Neuronal stem cell (in vitro differentiated cells): ENCODE data around the gene POU2F3.
A peak's percentile ranks its signal among the peaks of the same experiment; 100 is the strongest.

ENCODE experiments used
- DNase-seq: peaks from one replicate; pipeline ENCODE4 v3.0.0-alpha.2; 2013; ENCODE audit warnings: low spot score
- H2AFZ ChIP-seq: one replicate; pipeline ENCODE4 v1.6.1; 2013; ENCODE audit warnings: mild to moderate bottlenecking, low read length, inconsistent platforms
- H2AK5ac ChIP-seq: 2 replicates; pipeline ENCODE4 v1.6.1; 2013; ENCODE audit warnings: low read depth, mild to moderate bottlenecking, inconsistent platforms, low read length, moderate library complexity, mixed read lengths
- H2BK120ac ChIP-seq: 2 replicates; pipeline ENCODE4 v1.6.1; 2013; ENCODE audit warnings: low read depth, mild to moderate bottlenecking, inconsistent platforms, low read length, moderate library complexity, mixed read lengths
- H2BK12ac ChIP-seq: one replicate; pipeline ENCODE4 v1.6.1; 2013; ENCODE audit warnings: low read length, inconsistent platforms
- H2BK15ac ChIP-seq: 2 replicates; pipeline ENCODE4 v1.6.1; 2013; ENCODE audit warnings: mild to moderate bottlenecking, low read length, inconsistent platforms, mixed read lengths
- H2BK5ac ChIP-seq: one replicate; pipeline ENCODE4 v1.6.1; 2013; ENCODE audit warnings: inconsistent platforms, mild to moderate bottlenecking, low read length, moderate library complexity
- H3K14ac ChIP-seq: one replicate; pipeline ENCODE4 v1.6.1; 2013; ENCODE audit warnings: low read length, inconsistent platforms
- H3K18ac ChIP-seq: 2 replicates; pipeline ENCODE4 v1.6.1; 2013; ENCODE audit warnings: low read length, inconsistent platforms
- H3K23ac ChIP-seq: 2 replicates; pipeline ENCODE4 v1.6.1; 2013; ENCODE audit warnings: low read depth, mild to moderate bottlenecking, mixed read lengths, low read length, inconsistent platforms; ENCODE audit not compliant: poor library complexity
- H3K27ac ChIP-seq: replicated peaks from 3 replicates; pipeline ENCODE4 v1.5.1; 2013; ENCODE audit warnings: low read length, inconsistent platforms
- H3K27me3 ChIP-seq, 3 experiments: 2 replicates each; pipeline ENCODE4 v1.6.1; 2013; ENCODE audit warnings: low read length in 3 of 3, mild to moderate bottlenecking in 2 of 3, inconsistent platforms in 1 of 3, low read depth in 1 of 3, mixed read lengths in 1 of 3, moderate library complexity in 1 of 3; ENCODE audit not compliant: control insufficient read depth in 3 of 3, insufficient read depth in 3 of 3
- H3K36me3 ChIP-seq, 2 donors: replicated peaks in 1 of 2; 2 replicates each; pipeline ENCODE4 v1.6.1; 2013; ENCODE audit warnings: low read length in 2 of 2; ENCODE audit not compliant: control insufficient read depth in 2 of 2, insufficient read depth in 2 of 2
- H3K4ac ChIP-seq: 2 replicates; pipeline ENCODE4 v1.6.1; 2013; ENCODE audit warnings: inconsistent platforms, mild to moderate bottlenecking, low read length, moderate library complexity
- H3K4me1 ChIP-seq, 2 donors: 1 replicate in 1 of 2; 2 replicates in 1 of 2; pipeline ENCODE4 v1.6.1; 2013; ENCODE audit warnings: low read length in 2 of 2, low read depth in 1 of 2; ENCODE audit not compliant: control insufficient read depth in 2 of 2, insufficient read depth in 1 of 2
- H3K4me2 ChIP-seq: one replicate; pipeline ENCODE4 v1.6.1; 2013; ENCODE audit warnings: mild to moderate bottlenecking, low read length, inconsistent platforms; ENCODE audit not compliant: insufficient read depth, poor library complexity, severe bottlenecking
- H3K4me3 ChIP-seq, 2 donors: 2 replicates each; pipeline ENCODE4 v1.5.1; 2013; ENCODE audit warnings: low read length in 2 of 2, mild to moderate bottlenecking in 2 of 2, inconsistent platforms in 1 of 2, moderate library complexity in 1 of 2
- H3K79me1 ChIP-seq: one replicate; pipeline ENCODE4 v1.6.1; 2013; ENCODE audit warnings: low read depth, mild to moderate bottlenecking, inconsistent platforms, low read length, moderate library complexity
- H3K9ac ChIP-seq: one replicate; pipeline ENCODE4 v1.6.1; 2013; ENCODE audit warnings: mild to moderate bottlenecking, low read depth, low read length, inconsistent platforms; ENCODE audit not compliant: poor library complexity
- H3K9me3 ChIP-seq, 2 donors: replicated peaks in 1 of 2; 2 replicates each; pipeline versions ENCODE3 to v1.6.1; 2013; ENCODE audit warnings: low read length in 2 of 2, mild to moderate bottlenecking in 2 of 2, inconsistent platforms in 1 of 2, low read depth in 1 of 2, mixed read lengths in 1 of 2, moderate library complexity in 1 of 2; ENCODE audit not compliant: control insufficient read depth in 2 of 2, insufficient read depth in 1 of 2
- H4K8ac ChIP-seq: one replicate; pipeline ENCODE4 v1.6.1; 2013; ENCODE audit warnings: low read depth, mild to moderate bottlenecking, inconsistent platforms, low read length, moderate library complexity
- H4K91ac ChIP-seq: one replicate; pipeline ENCODE4 v1.6.1; 2013; ENCODE audit warnings: low read length, low read depth, mild to moderate bottlenecking, inconsistent platforms; ENCODE audit not compliant: poor library complexity
- WGBS, 2 donors: extraction: QIAGEN DNeasy Blood & Tissue Kit; methylation state at CpG; one replicate each; pipeline ENCODE4 v1.1.7; 2013; ENCODE audit warnings: missing lambda C conversion rate in 2 of 2, mixed read lengths in 1 of 2; ENCODE audit not compliant: insufficient read length in 2 of 2, insufficient replicate concordance in 1 of 2; ENCODE audit errors: extremely low coverage in 2 of 2; 5-methylcytosine and 5-hydroxymethylcytosine counted together

POU2F3 gene

DNA sequence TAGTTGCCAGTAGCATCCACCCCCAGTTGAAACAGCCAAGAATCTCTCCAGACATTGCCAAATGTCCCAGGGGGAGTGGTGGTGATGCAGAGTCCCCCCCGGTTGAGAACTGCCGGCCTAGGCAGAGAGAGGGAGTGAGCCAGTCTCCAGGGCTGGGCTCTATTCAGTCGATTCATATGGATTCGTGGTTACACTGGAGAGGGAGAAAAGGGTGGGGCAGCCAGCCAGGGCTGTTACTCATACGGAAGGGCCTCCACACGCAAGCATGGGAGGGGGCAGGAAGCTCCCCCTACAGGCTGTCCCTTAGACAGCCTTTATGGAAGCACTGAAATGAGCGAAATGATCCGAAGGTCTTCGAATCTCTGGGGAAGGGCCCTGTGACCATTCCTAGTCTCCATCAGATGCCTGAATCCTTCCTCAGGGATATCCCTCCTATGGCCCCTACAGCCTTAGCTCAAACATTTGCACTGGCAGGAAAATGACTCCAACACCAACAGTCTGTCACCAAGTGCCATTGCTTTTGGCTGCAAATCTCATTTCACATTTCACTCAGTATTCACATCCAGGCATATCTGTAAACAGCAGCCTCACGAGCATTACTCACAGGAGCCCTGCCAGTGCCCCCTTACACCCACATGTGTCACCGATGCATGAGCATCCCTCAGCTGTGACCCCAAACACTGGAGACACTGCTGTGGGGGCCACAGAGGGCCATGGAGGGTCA lies 66.7 kb downstream of the POU2F3 start:
- no peaks in the 10 kb centered on the region for H3K9me3 ChIP-seq
- H3K14ac ChIP-seq: no peak overlapping the region
- H3K79me1 ChIP-seq: no peaks in the 10 kb centered on the region
- H3K27me3 ChIP-seq: peaks cover 0 to 35% (median 0%) of the 10 kb centered on the region in 3 experiments
- no peak overlapping the region for H3K9ac ChIP-seq
- no peak overlapping the region for H3K23ac ChIP-seq
- H3K27ac ChIP-seq: no peak overlapping the region
- H3K4ac ChIP-seq: no peak overlapping the region
- no peak overlapping the region for H3K4me2 ChIP-seq
- peaks cover 6 to 7% of the 10 kb centered on the region in 2 donors for H3K4me1 ChIP-seq
- H2AFZ ChIP-seq: no peak overlapping the region
- H3K4me3 ChIP-seq: no peak overlapping the region
- no peaks in the 10 kb centered on the region for H3K36me3 ChIP-seq
- H3K18ac ChIP-seq: peak overlapping the region; percentile 79
- WGBS, 2 donors: no CpG with 5 or more reads among the region's 11 CpGs
- no peak for DNase-seq
- no peak overlapping the region for H2BK120ac ChIP-seq
- H2AK5ac ChIP-seq: peak overlapping the region; percentile 51
- no peak overlapping the region for H4K8ac ChIP-seq
- H2BK15ac ChIP-seq: no peak overlapping the region
- no peak overlapping the region for H2BK5ac ChIP-seq
- H2BK12ac ChIP-seq: no peak overlapping the region
- H4K91ac ChIP-seq: no peak overlapping the region

DNA sequence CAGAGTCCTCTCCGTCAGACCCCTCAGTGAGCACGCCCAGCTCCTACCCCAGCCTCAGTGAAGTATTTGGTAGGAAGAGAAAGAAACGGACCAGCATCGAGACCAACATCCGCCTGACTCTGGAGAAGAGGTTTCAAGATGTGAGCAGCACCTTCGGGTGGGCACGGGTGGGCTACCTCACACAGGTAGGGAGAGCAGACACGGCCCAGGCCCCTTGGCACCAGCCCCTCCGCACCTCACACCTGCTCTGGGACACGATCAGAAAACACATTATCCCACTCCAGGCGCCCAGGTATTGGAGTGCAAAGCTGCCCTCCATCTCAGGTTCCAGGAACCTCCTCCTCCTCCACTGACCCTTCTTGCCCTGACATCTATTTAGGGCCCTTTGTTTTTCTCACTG lies 67.5 kb downstream of the POU2F3 start:
- Histone ChIP-seq H4K8ac (no peak overlapping the region), H3K27ac (no peak overlapping the region), H4K91ac (no peak overlapping the region), H3K14ac (no peak overlapping the region), H2BK15ac (no peak overlapping the region), H3K4me3 (no peak overlapping the region), H2BK120ac (no peak overlapping the region), H3K79me1 (no peaks in the 10 kb centered on the region), H3K36me3 (no peaks in the 10 kb centered on the region), H3K18ac (peak overlapping the region; percentile 79), H2BK12ac (no peak overlapping the region), H2BK5ac (no peak overlapping the region), H3K23ac (no peak overlapping the region), H3K4ac (no peak overlapping the region), H3K27me3 (peaks cover 0 to 32% (median 0%) of the 10 kb centered on the region in 3 experiments), H3K4me2 (no peak overlapping the region), H3K9me3 (no peaks in the 10 kb centered on the region), H3K9ac (no peak overlapping the region), H2AFZ (no peak overlapping the region), H2AK5ac (peak overlapping the region; percentile 51), H3K4me1 (peaks cover 6 to 7% of the 10 kb centered on the region in 2 donors)
- no peak for DNase-seq
- no CpG with 5 or more reads among the region's 11 CpGs for WGBS, 2 donors

DNA sequence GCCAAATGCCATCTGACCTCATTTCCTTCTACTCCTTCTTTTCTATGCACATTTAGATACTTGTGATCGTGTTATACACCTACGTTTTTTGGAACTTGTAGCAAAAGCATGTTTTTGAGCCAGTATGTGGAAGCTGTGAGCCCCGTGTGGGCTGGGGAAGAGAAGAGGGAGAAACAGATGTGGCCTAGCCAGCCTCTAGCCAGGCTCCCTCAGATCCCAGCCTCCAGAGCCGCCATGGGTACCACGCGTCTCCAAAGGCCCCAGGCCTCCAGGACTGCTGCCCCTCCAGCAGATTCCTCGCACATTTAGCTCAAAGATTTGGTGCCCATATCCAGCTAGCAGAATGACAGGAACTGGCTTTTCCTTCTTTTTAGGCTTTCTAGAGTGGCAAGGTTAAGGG lies 68.1 kb downstream of the POU2F3 start:
- Histone ChIP-seq H2BK15ac (no peak overlapping the region), H2AK5ac (no peak overlapping the region), H3K14ac (no peak overlapping the region), H3K4me3 (no peak overlapping the region), H3K9me3 (no peaks in the 10 kb centered on the region), H2AFZ (no peak overlapping the region), H3K4ac (no peak overlapping the region), H3K4me2 (no peak overlapping the region), H3K9ac (no peak overlapping the region), H2BK120ac (peak overlapping the region; percentile 40), H3K27ac (no peak overlapping the region), H3K18ac (no peak overlapping the region), H4K8ac (no peak overlapping the region), H3K36me3 (no peaks in the 10 kb centered on the region), H3K4me1 (peaks cover 6 to 7% of the 10 kb centered on the region in 2 donors), H3K79me1 (no peaks in the 10 kb centered on the region), H4K91ac (no peak overlapping the region), H3K23ac (no peak overlapping the region), H2BK5ac (no peak overlapping the region), H3K27me3 (peaks cover 0 to 29% (median 0%) of the 10 kb centered on the region in 3 experiments), H2BK12ac (no peak overlapping the region)
- no peak for DNase-seq
- no CpG with 5 or more reads among the region's 7 CpGs for WGBS, 2 donors

DNA sequence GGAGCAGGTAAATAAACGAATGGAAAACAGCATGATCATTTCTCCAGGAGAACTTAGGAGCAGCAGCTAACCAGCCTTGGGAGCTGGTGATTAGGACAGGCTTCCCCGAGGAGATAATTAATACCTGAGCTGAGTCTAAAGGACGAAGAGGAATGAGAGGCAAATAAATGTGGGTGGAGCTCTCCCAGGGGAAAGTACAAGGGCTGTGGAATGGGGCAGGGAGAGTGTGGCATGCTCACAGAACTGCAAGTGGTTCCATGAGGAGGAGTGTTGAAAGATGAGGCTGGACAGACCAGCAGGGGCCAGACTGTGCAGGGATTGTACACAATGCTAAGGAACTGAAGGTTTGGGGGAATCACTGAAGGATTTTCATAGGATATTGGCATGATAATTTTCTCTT lies 70.9 kb downstream of the POU2F3 start:
- Histone ChIP-seq H3K4me2 (no peak overlapping the region), H4K91ac (no peak overlapping the region)
- WGBS, 2 donors: no CpG with 5 or more reads among the region's 3 CpGs

More for the DNA sequence above, 70.9 kb downstream of the POU2F3 start:
- Histone ChIP-seq H3K18ac (no peak overlapping the region), H3K79me1 (no peaks in the 10 kb centered on the region), H2BK12ac (no peak overlapping the region), H3K4me1 (peaks cover 6 to 10% of the 10 kb centered on the region in 2 donors), H3K4me3 (no peak overlapping the region), H4K8ac (no peak overlapping the region), H2BK5ac (no peak overlapping the region), H3K23ac (no peak overlapping the region), H3K27ac (no peak overlapping the region), H2BK15ac (no peak overlapping the region), H3K14ac (no peak overlapping the region), H3K4ac (no peak overlapping the region), H3K9me3 (no peaks in the 10 kb centered on the region), H3K9ac (no peak overlapping the region), H3K27me3 (peaks cover 0 to 25% (median 0%) of the 10 kb centered on the region in 3 experiments), H2AFZ (no peak overlapping the region), H3K36me3 (no peaks in the 10 kb centered on the region), H2AK5ac (no peak overlapping the region), H2BK120ac (no peak overlapping the region)
- DNase-seq: no peak
